Parathyroid adenoma (tissue), 2 donors: Measurements from ENCODE around the gene PPBP.
A peak's percentile ranks its signal among the peaks of the same experiment; 100 is the strongest.

Experiments
- H2AFZ ChIP-seq: fragments of 300-600 bp; sonication (generic); one replicate; pipeline ENCODE4 v1.7.0; 2017; ENCODE audit warnings: antibody characterized with exemption, mild to moderate bottlenecking
- H3K27ac ChIP-seq: fragments of 300-600 bp; sonication (generic); one replicate; pipeline ENCODE4 v1.7.0; 2017
- H3K27me3 ChIP-seq: fragments of 300-600 bp; sonication (generic); one replicate; pipeline ENCODE4 v1.7.0; 2017; ENCODE audit warnings: low read length; ENCODE audit not compliant: control insufficient read depth, insufficient read depth
- H3K36me3 ChIP-seq: fragments of 300-600 bp; sonication (generic); one replicate; pipeline ENCODE4 v1.7.0; 2017; ENCODE audit warnings: low read length; ENCODE audit not compliant: control insufficient read depth, insufficient read depth
- H3K4me1 ChIP-seq: fragments of 300-600 bp; sonication (generic); one replicate; pipeline ENCODE4 v1.7.0; 2017; ENCODE audit warnings: control low read depth
- H3K4me2 ChIP-seq: fragments of 300-600 bp; sonication (generic); one replicate; pipeline ENCODE4 v1.7.0; 2017; ENCODE audit warnings: low read length
- H3K4me3 ChIP-seq: fragments of 300-600 bp; sonication (generic); one replicate; pipeline ENCODE4 v1.7.0; 2017; ENCODE audit warnings: low read depth, low read length
- H3K79me2 ChIP-seq: fragments of 300-600 bp; sonication (generic); one replicate; pipeline ENCODE4 v1.7.0; 2017; ENCODE audit warnings: control low read depth
- H3K9ac ChIP-seq: fragments of 300-600 bp; sonication (generic); one replicate; pipeline ENCODE4 v1.7.0; 2017; ENCODE audit warnings: mild to moderate bottlenecking
- H3K9me3 ChIP-seq: fragments of 300-600 bp; sonication (generic); one replicate; pipeline ENCODE4 v1.7.0; 2017; ENCODE audit warnings: low read length; ENCODE audit not compliant: control insufficient read depth
- TF ChIP-seq, protein P1 (sequence below): fragments of 300-600 bp; sonication (generic); IDR thresholded peaks from one replicate; pipeline ENCODE4 v1.7.0; 2017; ENCODE audit warnings: antibody characterized with exemption, mild to moderate bottlenecking
- donor health status: primary hyperparathyroidism.

The PPBP gene

DNA sequence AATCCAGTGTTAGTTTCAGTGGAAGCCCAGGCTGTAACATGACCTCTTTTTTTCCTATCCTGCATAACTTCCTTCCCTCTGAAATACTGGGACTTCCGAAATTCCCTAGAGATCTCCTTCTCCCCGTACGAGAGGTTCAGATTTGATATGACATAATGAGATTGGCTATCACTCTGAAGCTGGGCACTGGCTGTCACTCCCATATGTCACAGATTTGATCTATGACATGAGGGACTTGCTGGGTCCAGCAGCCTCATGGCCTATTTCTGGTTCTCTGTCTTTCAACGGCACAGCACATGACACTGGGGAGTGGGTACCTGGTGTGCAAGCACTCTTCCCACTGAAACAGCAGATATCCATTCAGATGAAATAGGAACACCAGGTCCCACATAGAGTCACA lies 42.9 kb downstream of the PPBP start:
- Histone ChIP-seq H3K27ac (no peak overlapping the region), H3K36me3 (no peaks in the 10 kb centered on the region), H3K27me3 (no peaks in the 10 kb centered on the region), H2AFZ (no peak overlapping the region), H3K4me1 (no peaks in the 10 kb centered on the region), H3K4me2 (no peak overlapping the region), H3K9ac (no peak overlapping the region), H3K79me2 (no peaks in the 10 kb centered on the region), H3K9me3 (peaks cover 2% of the 10 kb centered on the region), H3K4me3 (no peak overlapping the region)
- TF ChIP-seq, protein P1, sequence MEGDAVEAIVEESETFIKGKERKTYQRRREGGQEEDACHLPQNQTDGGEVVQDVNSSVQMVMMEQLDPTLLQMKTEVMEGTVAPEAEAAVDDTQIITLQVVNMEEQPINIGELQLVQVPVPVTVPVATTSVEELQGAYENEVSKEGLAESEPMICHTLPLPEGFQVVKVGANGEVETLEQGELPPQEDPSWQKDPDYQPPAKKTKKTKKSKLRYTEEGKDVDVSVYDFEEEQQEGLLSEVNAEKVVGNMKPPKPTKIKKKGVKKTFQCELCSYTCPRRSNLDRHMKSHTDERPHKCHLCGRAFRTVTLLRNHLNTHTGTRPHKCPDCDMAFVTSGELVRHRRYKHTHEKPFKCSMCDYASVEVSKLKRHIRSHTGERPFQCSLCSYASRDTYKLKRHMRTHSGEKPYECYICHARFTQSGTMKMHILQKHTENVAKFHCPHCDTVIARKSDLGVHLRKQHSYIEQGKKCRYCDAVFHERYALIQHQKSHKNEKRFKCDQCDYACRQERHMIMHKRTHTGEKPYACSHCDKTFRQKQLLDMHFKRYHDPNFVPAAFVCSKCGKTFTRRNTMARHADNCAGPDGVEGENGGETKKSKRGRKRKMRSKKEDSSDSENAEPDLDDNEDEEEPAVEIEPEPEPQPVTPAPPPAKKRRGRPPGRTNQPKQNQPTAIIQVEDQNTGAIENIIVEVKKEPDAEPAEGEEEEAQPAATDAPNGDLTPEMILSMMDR: no peak

DNA sequence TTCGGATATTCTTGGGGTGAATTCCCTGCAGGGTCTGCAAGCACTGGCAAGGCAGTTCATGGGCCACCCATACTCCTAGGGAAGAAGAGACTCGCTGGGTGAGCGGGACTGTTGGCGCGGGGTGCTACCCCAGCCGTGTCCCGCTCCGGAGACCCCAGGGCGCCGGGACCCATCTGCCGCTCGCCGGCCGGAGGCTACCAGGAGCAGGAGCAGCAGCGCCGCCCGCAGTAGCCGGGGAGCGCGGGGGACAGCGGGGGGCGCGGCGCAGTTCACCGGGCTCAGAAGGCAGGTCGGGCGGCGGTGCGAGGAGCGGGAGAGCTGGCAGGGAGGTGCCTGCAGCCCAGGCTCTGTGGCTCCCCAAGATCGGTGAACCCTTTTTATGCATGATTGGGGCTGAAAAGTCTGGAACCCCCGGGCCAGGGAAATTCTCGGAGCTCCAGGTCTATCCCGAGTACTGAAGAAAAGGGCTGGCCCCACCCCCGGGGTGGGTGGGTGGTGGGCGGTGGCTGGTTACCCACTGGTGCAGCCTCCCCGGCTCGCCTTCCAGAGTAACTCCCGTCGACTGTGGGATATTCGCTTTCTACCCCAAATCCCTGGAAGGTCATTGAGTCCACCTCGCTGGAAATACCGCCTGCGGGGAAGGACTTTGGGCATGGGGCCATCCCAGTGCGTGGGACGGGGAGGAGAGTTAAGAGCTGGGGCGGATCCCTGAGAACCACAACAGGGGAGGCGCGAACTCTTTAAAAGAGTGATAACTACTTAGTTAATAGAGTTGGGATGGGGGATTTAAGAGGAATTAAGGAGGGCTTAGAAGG lies 43.7 kb downstream of the PPBP start:
- Histone ChIP-seq H3K9me3 (peaks cover 2% of the 10 kb centered on the region), H3K27me3 (no peaks in the 10 kb centered on the region), H3K4me3 (peak overlapping the region; percentile 11), H3K4me2 (peak overlapping the region; percentile 58), H2AFZ (no peak overlapping the region), H3K4me1 (no peaks in the 10 kb centered on the region), H3K9ac (no peak overlapping the region), H3K27ac (no peak overlapping the region), H3K36me3 (no peaks in the 10 kb centered on the region), H3K79me2 (no peaks in the 10 kb centered on the region)
- TF ChIP-seq, protein P1: no peak

DNA sequence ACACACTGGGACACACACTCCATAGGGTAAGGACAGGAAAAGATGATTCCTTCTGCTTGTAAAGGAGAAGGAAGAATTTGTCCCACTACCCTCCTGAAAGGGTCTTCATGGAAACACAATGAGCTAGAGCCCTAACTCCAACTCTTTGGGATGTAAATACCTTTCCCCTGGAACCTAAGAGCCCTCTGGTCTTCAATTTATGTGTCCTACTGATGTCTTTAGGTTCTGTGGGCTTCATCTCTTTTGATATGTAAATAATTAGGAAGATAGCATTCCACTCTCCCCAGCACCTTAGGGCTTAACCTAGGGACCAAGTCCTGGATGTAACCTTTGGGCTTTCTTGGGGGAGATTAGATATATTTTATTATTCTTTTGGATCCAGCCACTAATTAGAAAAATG lies 44.4 kb downstream of the PPBP start:
- no peak overlapping the region for H3K9ac ChIP-seq
- H3K9me3 ChIP-seq: peaks cover 2% of the 10 kb centered on the region
- no peaks in the 10 kb centered on the region for H3K36me3 ChIP-seq
- H3K4me2 ChIP-seq: no peak overlapping the region
- H3K27ac ChIP-seq: no peak overlapping the region
- no peaks in the 10 kb centered on the region for H3K79me2 ChIP-seq
- no peak overlapping the region for H2AFZ ChIP-seq
- no peaks in the 10 kb centered on the region for H3K27me3 ChIP-seq
- TF ChIP-seq, protein P1: no peak
- H3K4me1 ChIP-seq: no peaks in the 10 kb centered on the region
- H3K4me3 ChIP-seq: no peak overlapping the region

DNA sequence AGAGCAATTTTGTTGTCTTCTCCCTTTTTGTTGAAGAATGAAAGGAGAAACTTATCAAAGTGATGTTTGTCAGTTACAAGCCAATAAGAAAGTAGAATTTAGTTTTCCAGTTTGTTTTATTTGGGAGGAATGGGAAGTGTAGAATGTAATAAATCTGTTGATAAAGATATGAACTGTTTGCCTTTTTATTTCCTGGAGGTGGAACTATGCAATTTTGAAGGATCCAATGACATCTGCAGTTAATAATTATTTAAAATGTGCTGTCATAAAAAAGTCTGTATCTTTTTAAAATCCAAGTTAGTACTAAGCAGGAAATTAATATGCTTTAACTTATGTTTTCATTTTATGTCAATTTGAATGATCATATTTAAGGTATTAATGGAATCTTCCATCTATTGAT lies 51.0 kb downstream of the PPBP start:
- Histone ChIP-seq H3K79me2 (no peaks in the 10 kb centered on the region), H2AFZ (no peak overlapping the region), H3K27ac (no peak overlapping the region), H3K9ac (no peak overlapping the region), H3K27me3 (no peaks in the 10 kb centered on the region), H3K9me3 (peaks cover 2% of the 10 kb centered on the region), H3K4me1 (no peaks in the 10 kb centered on the region), H3K4me3 (no peak overlapping the region), H3K36me3 (no peaks in the 10 kb centered on the region), H3K4me2 (no peak overlapping the region)
- TF ChIP-seq, protein P1: no peak
